HCT116 (cell line): Measurements from ENCODE around the gene ZNF474. TPM values are rescaled to one million over a fixed set of nuclear protein-coding genes. Genes with fewer than 3 reads are reported as not detected.

Experiments used
- ATAC-seq: fragments of 200-7000 bp; cut with Tn5 transposase; 2 replicates; pipeline ENCODE4 v1.9.1; 2020; ENCODE audit warnings: mild to moderate bottlenecking, moderate library complexity
- BruUV-seq: library from RNA; stranded (reverse); fragments of 400-500 nt; replicated peaks from 2 replicates; lab custom pipeline; 2021; lab: Mats Ljungman, UMichigan
- CTCF ChIA-PET: fragments of 300-600 bp; sonication (Branson Sonifier 250); formaldehyde crosslinking; loops from one replicate; lab custom pipeline; 2021; ENCODE audit warnings: antibody characterized with exemption; lab: Charles Lee
- POLR2A ChIA-PET: fragments of 300-600, 350-600 bp; sonication (Branson Sonifier 250); formaldehyde crosslinking; loops from one replicate; lab custom pipeline; 2021; ENCODE audit warnings: antibody characterized with exemption; lab: Charles Lee
- RAD21 ChIA-PET, 2 experiments: fragments of 300-600 bp; sonication (Branson Sonifier 250); formaldehyde crosslinking; loops; one replicate each; lab custom pipeline; 2023; ENCODE audit warnings: low total read pairs in 2 of 2; ENCODE audit not compliant: uncharacterized antibody in 2 of 2, unreplicated experiment in 2 of 2, low non-redundant PET in 1 of 2; lab: Charles Lee
- DNase-seq: peaks from one replicate; pipeline ENCODE4 v3.0.0-alpha.2; 2010; ENCODE audit warnings: low read depth, low spot score
- H2AFZ ChIP-seq: fragments of 200-600 bp; shearing (Covaris generic), sonication (generic); 2 replicates; pipeline ENCODE4 v1.6.1; 2017; ENCODE audit warnings: low read depth, mixed run types, mixed read lengths, antibody characterized with exemption, low read length; ENCODE audit not compliant: poor library complexity, severe bottlenecking
- H3K27ac ChIP-seq: 2 replicates; pipeline ENCODE4 v1.5.1; 2012; ENCODE audit warnings: low read depth, low read length
- H3K27me3 ChIP-seq: fragments of 200-600 bp; sonication (generic); 2 replicates; pipeline ENCODE4 v1.6.1; 2016; ENCODE audit warnings: mixed run types, low read length, mixed read lengths; ENCODE audit not compliant: insufficient read depth
- H3K36me3 ChIP-seq, 2 experiments: fragments of 200-500 bp in 1 of 2; fragments of 200-600 bp in 1 of 2; sonication (Bioruptor generic) in 1 of 2; sonication (generic) in 1 of 2; 2 replicates each; pipeline versions ENCODE4 v1.5.1 to v1.6.1; 2014 to 2016; ENCODE audit warnings: low read length in 2 of 2, inconsistent platforms in 1 of 2, mixed read lengths in 1 of 2, mixed run types in 1 of 2; ENCODE audit not compliant: insufficient read depth in 2 of 2, control insufficient read depth in 1 of 2
- H3K4me1 ChIP-seq, 2 experiments: fragments of 200-600 bp in 1 of 2; sonication (generic) in 1 of 2; 2 replicates each; pipeline versions ENCODE4 v1.5.1 to v1.6.1; 2012 to 2017; ENCODE audit warnings: low read length in 2 of 2, inconsistent platforms in 1 of 2, mild to moderate bottlenecking in 1 of 2, mixed read lengths in 1 of 2, mixed run types in 1 of 2, moderate library complexity in 1 of 2; ENCODE audit not compliant: insufficient read depth in 2 of 2, control insufficient read depth in 1 of 2
- H3K4me2 ChIP-seq: fragments of 200-600 bp; sonication (generic); 2 replicates; pipeline ENCODE4 v1.6.1; 2017; ENCODE audit warnings: mixed run types, low read length, mixed read lengths
- H3K4me3 ChIP-seq, 2 experiments: fragments of 200-600 bp in 1 of 2; sonication (generic) in 1 of 2; replicated peaks in 1 of 2; 2 replicates each; pipeline ENCODE4 v1.5.1; 2011 to 2016; ENCODE audit warnings: low read length in 2 of 2, control low read depth in 1 of 2, low read depth in 1 of 2, mild to moderate bottlenecking in 1 of 2, mixed read lengths in 1 of 2, mixed run types in 1 of 2
- H3K79me2 ChIP-seq: fragments of 200-600 bp; sonication (generic); 2 replicates; pipeline ENCODE4 v1.6.1; 2017; ENCODE audit warnings: mild to moderate bottlenecking, mixed run types, low read length, moderate library complexity, mixed read lengths; ENCODE audit not compliant: insufficient read depth
- H3K9ac ChIP-seq: fragments of 200-600 bp; sonication (generic); 2 replicates; pipeline ENCODE4 v1.6.1; 2016; ENCODE audit warnings: low read length, mixed read lengths
- H3K9me2 ChIP-seq: fragments of 200-600 bp; sonication (generic), shearing (Covaris generic); 2 replicates; pipeline ENCODE4 v1.6.1; 2017; ENCODE audit warnings: mixed run types, mild to moderate bottlenecking, moderate library complexity; ENCODE audit not compliant: insufficient read depth
- H3K9me3 ChIP-seq, 2 experiments: fragments of 200-500 bp in 1 of 2; fragments of 200-600 bp in 1 of 2; sonication (Bioruptor generic) in 1 of 2; sonication (generic) in 1 of 2; 2 replicates each; pipeline ENCODE4 v1.6.1; 2014 to 2017; ENCODE audit warnings: low read length in 2 of 2, mixed read lengths in 2 of 2, inconsistent platforms in 1 of 2, low read depth in 1 of 2, mild to moderate bottlenecking in 1 of 2, mixed run types in 1 of 2, moderate library complexity in 1 of 2; ENCODE audit not compliant: control insufficient read depth in 1 of 2, insufficient read depth in 1 of 2
- H4K20me1 ChIP-seq: fragments of 200-600 bp; sonication (generic), shearing (Covaris generic); 2 replicates; pipeline ENCODE4 v1.6.1; 2017; ENCODE audit warnings: mixed run types, mild to moderate bottlenecking, moderate library complexity; ENCODE audit not compliant: insufficient read depth
- ATF3 ChIP-seq: IDR thresholded peaks from 2 replicates; pipeline ENCODE4 v1.6.1; 2012
- CBX3 ChIP-seq: IDR thresholded peaks from 2 replicates; pipeline ENCODE4 v1.6.1; 2012; ENCODE audit warnings: low read depth
- CEBPB ChIP-seq: IDR thresholded peaks from 2 replicates; pipeline ENCODE4 v1.6.1; 2012; ENCODE audit warnings: low read depth
- EZH2 ChIP-seq: fragments of 200-600 bp; sonication (generic); IDR thresholded peaks from 2 replicates; pipeline ENCODE4 v1.6.1; 2017; ENCODE audit warnings: antibody characterized with exemption, mixed run types
- JUND ChIP-seq: IDR thresholded peaks from 2 replicates; pipeline ENCODE4 v1.6.1; 2012
- MAX ChIP-seq: IDR thresholded peaks from 2 replicates; pipeline ENCODE4 v1.6.1; 2012
- POLR2A ChIP-seq: IDR thresholded peaks from 2 replicates; pipeline ENCODE4 v1.7.0; 2011; ENCODE audit warnings: borderline replicate concordance; ENCODE audit not compliant: insufficient read depth, insufficient read length; ENCODE audit errors: extremely low read depth
- RAD21 ChIP-seq: IDR thresholded peaks from 2 replicates; pipeline ENCODE4 v1.6.1; 2012; ENCODE audit warnings: low read depth, mild to moderate bottlenecking
- SIN3A ChIP-seq: IDR thresholded peaks from 2 replicates; pipeline ENCODE4 v1.6.1; 2012; ENCODE audit warnings: low read depth
- SP1 ChIP-seq: IDR thresholded peaks from 2 replicates; pipeline ENCODE4 v1.6.1; 2012; ENCODE audit warnings: low read depth
- TCF7L2 ChIP-seq: IDR thresholded peaks from 2 replicates; pipeline ENCODE4 v1.7.0; 2011; ENCODE audit warnings: borderline replicate concordance, inconsistent platforms; ENCODE audit not compliant: insufficient read depth, insufficient read length; ENCODE audit errors: extremely low read depth
- ZBTB33 ChIP-seq: IDR thresholded peaks from 2 replicates; pipeline ENCODE4 v1.6.1; 2011; ENCODE audit warnings: mild to moderate bottlenecking, low read length, moderate library complexity; ENCODE audit not compliant: insufficient replicate concordance; ENCODE audit errors: extremely low read depth
- ZFX ChIP-seq: fragments of 450-650 bp; IDR thresholded peaks from 2 replicates; pipeline ENCODE4 v1.6.1; 2017
- intact Hi-C: fragments of 100-400 bp; cut with micrococcal nuclease; formaldehyde crosslinking; loops from 2 replicates; pipeline ENCODE4 v1.10.0; 2022
- total RNA-seq: library from RNA; stranded (reverse); gene quantifications from one replicate; pipeline ENCODE4 v1.2.1, GENCODE V29; 2021; ENCODE audit not compliant: unreplicated experiment

Gene ZNF474
- total RNA-seq, 1 experiment from 2014 or later: 0.37 TPM

- TF ChIP-seq ZBTB33 (no peak), SP1 (no peak), SIN3A (no peak), MAX (no peak), CBX3 (no peak), CEBPB (no peak), TCF7L2 (no peak), ATF3 (no peak), EZH2 (no peak), ZFX (no peak)
Measured at GRCh38 chr5:122181863-122182262, 52.5 kb downstream of the ZNF474 start (continued).

- intact Hi-C loops: no loop called here
- H3K4me2 ChIP-seq: no peak overlapping the region
- no peak overlapping the region for H3K4me3 ChIP-seq
Measured at GRCh38 chr5:122182491-122182921, 53.2 kb downstream of the ZNF474 start.

More at GRCh38 chr5:122182491-122182921, 53.2 kb downstream of the ZNF474 start:
- no peaks in the 10 kb centered on the region for H3K9me2 ChIP-seq
- BruUV-seq: no TSS peak
- RAD21 ChIA-PET: no interaction called here
- CTCF ChIA-PET: no interaction called here
- no peaks in the 10 kb centered on the region for H3K9me3 ChIP-seq
- no peaks in the 10 kb centered on the region for H3K27me3 ChIP-seq
- H3K36me3 ChIP-seq: no peaks in the 10 kb centered on the region
- H3K9ac ChIP-seq: no peak overlapping the region
- DNase-seq: no peak
- H3K79me2 ChIP-seq: no peaks in the 10 kb centered on the region
- POLR2A ChIA-PET: no interaction called here
- H2AFZ ChIP-seq: no peak overlapping the region
- no peaks in the 10 kb centered on the region for H4K20me1 ChIP-seq
- H3K27ac ChIP-seq: no peak overlapping the region
- TF ChIP-seq SIN3A (no peak), EZH2 (no peak), POLR2A (no peak), SP1 (no peak), RAD21 (no peak), JUND (no peak), ATF3 (no peak)
- H3K4me1 ChIP-seq: no peaks in the 10 kb centered on the region
- ATAC-seq: no peak
